Raji (cell line): Measurements from ENCODE around the gene SBF1.

ENCODE experiments used
- POLR2A ChIP-seq: IDR thresholded peaks from 2 replicates; pipeline ENCODE4 v1.6.1; 2011; ENCODE audit warnings: low read depth, low read length, control low read depth; ENCODE audit not compliant: insufficient read depth

The SBF1 gene

DNA sequence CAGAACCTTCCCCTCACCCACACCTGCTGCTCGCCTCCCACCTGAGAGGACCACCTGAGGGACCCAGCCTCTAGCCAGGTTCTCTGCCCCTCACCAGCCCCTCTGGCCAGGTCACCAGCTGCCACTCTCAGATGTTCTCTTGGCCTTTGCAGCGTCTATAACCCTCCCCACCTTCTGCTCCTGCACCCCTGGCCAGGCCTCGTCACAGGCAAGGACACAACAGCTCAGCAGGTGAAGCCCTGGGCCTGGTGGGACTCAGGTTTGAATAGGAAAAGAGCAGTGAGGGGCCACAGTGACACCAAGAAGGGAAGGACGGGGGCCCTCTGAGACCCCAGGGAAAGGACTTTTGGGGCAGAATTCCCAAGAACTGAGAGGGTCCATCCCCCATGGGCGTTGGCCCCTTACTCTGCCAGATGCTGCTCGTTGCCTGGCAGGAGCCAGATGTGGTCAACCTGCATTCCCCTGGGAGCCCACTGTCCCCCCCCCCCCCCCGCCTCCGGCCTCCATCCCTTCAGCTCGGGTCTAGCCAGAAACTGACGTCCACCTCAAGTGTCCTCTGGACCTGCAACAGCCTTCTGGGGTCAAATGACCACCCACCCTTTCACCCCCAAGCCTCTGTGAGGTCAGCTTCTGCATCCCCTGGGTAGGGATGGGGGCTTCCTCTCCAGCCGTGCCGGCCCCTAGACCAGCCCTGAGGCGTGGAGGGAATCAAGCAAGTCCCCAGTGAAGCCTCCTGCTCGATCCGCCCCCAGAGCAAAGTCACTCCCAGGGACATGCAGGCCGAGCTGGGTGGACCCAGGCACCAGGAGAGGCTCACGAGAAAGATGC is 28.7 kb downstream of the SBF1 start:
- TF ChIP-seq POLR2A, result no peak

DNA sequence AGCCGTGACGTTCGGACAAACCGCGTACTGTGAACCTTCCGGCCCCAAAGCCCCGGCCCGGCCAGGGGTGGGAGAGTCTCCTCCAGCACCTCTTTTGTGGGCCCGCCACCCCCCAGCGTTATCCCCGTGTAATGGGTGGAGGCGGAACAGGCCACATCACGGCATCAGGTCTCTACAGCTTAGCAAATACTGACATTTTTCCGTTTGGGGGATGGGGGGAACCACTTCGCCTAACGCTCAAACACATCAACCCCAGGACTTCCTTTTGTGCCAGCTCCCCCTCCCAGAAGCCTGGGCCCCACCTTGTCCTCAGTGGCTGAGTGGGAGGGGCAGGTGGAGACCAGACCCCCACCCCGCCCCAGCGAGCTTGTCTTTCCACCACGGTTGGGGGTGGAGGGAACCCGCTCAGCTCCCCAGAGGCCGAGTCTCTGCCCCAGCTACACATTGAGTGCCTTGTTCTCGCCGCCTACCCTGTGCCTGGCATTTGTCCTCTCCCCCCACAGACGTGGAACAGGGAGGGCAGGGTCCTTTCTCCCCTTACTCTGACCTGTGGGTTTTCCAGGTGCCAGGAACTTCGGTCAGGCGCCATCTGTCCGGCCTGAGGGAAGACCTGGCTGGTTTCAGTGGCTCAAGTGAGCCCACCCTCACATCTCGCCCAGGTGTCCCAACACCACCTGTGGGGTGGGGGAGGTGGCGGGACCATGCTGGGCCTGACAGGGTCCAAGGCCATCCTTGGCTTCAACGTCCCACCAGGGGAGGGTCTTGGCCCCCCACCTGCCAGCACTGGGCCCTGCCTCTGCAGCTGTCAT is 29.6 kb downstream of the SBF1 start:
- TF ChIP-seq POLR2A, result no peak

DNA sequence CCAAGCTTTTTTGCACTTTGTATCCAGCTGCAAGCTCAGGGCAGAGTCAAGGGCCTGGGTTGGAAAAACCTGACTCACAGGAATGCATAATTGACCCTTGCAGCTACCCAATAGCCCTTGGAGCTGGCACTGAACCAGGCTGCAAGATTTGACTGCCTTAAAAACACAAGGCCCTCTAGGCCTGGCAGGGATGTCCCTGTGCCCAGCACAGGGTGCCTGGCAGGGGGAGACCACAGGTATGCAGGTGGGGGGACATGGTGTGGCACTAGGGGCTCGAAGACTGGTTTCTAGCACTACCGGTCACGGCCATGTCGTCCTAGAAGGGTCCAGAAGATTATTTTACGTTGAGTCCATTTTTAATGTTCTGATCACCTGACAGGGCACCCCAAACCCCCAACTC is 30.2 kb downstream of the SBF1 start:
- TF ChIP-seq POLR2A, result no peak

DNA sequence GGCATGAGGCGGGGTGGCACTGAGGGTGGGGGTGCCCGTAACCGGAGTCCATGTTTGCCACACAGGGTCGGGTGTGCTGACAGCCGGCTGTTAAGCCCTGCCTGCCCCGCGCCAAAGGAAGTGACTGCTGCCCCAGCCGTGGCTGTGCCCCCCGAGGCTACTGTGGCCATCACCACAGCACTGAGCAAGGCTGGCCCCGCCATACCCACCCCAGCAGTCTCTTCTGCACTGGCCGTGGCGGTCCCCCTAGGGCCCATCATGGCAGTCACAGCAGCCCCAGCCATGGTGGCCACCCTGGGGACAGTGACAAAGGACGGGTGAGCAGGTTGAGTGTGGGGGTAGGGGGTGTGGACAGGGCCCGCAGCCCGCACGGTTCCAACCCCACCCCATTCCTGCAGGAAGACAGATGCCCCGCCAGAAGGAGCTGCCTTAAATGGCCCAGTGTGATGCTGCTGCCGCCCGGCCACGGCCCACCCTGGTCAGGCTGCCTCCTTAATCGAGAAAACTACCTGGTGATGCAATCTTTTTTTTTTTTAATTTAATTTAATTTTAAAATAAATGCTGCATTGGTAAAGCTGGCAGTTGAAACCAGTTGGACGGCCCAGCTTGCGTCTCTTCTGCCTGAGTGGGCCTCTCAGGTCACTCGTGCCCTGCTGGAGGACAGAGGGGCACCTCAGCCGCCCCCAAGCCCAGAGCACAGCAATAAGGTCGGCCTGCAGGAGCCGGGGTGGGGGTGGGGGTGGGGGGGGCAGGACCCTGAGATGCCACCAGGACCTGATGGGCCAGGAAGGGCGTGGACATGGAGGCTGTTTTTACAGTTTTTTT is 30.8 kb downstream of the SBF1 start:
- TF ChIP-seq POLR2A, result no peak

DNA sequence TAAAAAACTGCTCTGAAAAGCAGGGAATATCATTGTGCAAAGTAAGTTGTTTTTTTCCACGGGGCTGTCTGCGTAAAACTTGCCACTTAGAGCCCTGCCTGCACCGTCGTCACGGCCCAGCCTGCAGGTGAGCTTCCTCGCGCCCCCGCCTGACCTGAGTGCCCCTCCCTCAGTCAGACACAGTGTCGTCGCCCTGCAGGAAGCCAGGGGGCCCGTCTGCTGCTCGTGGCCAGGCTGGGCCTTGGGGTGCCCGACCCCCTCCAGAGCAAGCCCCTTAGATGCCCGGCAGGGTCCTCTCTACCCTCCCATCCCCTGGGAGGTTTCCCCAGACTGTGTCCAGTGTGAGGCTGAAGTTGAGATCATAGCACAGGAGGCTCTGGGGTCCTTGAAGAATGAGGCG is 31.6 kb downstream of the SBF1 start:
- TF ChIP-seq POLR2A, result no peak

DNA sequence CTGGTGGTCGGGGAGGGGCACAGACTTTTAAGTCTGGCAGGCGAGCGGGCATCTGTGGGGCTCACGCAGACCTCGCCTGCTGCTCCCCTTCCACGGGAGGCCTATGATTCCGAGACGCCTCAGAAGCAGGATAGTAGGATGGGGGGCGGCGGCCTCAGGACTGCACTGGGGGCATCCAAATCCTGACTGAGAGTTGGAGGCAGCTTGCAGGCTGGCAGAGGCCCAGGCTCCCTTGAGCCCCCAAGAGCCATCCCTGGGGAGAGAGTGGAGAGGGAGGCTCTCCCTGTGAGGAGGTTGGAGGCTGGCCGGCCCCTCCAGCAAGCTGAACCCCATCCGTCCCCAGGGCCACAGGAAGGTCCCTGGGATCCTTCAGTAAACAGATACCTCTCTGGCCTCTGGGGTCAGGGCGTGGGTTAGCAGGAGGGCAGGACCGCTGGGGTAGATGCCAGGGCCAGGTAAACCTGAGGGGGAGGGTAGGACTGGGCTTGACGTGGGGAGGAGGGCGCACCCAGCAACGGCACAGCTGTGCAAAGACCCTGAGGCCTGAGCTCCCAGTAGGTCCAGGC is 33.3 kb downstream of the SBF1 start:
- no peak for TF ChIP-seq POLR2A

DNA sequence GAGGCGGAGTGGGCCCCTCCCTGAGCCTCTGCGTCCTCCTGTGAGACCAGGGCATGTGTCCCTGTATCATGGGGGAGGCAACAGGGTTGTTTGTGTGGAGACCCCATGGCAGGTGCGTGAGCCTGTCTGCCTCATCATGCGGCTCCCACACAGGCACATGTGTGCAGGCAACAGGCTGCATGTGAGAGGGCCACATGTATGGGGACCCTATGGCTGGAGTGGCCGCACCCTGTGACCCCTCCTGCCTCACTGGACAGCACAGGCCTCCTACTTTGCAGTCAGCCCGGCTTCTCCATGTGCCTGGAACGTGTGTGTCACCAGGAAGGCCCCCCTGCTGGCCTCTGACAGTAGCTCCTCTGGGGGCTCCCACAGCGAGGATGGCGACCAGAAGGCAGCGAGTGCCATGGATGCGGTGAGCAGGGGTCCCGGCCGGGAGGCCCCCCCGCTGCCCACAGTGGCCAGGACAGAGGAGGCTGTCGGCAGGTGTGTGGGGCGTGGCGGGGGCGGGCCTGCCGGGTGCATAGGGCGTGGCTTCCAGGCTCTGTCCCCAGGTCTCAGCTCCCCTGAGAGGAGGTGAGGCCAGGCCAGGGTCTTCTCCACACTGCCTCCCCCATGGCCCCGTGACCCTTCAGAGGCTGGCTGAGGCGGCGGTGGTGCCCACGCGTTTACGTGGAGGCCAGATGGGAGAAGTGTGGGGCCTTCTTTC is 34.1 kb downstream of the SBF1 start:
- TF ChIP-seq POLR2A, result no peak

DNA sequence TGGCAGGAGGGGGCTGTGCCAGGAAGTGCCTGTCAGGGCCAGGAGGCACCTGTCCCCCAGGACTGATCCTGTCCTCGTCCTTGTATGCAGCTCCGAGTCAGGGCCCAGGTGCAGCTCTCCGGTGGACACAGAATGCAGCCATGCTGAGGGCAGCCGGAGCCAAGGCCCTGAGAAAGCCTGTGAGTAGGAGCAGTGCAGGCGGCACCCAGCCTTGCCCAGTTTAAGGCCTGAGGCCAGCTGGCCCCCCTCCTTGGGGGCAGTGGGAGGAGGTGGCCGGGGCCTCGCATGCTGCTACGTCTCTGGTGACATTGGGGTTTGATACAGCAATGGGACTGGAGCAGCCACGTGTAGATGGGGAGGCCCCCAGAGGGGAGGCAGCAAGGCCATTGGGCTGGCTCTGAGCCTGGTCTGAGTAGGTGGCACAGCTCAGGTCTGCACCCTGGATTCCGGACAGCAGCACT is 34.9 kb downstream of the SBF1 start:
- no peak for TF ChIP-seq POLR2A

DNA sequence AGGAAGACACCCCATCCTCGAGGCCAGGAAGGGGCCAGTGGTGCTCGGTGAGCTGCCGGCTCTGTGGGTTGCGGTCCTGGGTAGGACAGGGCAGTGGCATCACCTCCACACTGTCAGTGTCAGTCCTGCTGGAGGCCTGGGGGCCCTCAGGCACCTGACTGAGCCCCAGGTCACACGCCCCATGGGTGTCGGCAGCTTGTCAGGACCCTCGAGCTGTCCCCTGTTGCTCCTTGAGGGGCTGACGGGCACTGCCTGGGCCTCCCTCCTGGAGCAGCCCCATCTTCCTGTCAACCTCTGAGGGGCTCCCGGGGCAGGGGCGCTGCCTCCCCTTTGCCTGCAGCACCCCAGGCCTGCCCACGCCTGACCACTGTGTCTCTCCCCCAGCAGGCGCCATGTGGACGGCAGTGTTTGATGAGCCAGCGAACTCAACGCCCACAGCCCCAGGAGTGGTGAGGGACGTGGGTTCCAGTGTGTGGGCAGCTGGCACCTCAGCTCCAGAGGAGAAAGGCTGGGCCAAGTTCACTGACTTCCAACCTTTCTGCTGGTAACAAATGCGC is 35.4 kb downstream of the SBF1 start:
- TF ChIP-seq POLR2A, result no peak

DNA sequence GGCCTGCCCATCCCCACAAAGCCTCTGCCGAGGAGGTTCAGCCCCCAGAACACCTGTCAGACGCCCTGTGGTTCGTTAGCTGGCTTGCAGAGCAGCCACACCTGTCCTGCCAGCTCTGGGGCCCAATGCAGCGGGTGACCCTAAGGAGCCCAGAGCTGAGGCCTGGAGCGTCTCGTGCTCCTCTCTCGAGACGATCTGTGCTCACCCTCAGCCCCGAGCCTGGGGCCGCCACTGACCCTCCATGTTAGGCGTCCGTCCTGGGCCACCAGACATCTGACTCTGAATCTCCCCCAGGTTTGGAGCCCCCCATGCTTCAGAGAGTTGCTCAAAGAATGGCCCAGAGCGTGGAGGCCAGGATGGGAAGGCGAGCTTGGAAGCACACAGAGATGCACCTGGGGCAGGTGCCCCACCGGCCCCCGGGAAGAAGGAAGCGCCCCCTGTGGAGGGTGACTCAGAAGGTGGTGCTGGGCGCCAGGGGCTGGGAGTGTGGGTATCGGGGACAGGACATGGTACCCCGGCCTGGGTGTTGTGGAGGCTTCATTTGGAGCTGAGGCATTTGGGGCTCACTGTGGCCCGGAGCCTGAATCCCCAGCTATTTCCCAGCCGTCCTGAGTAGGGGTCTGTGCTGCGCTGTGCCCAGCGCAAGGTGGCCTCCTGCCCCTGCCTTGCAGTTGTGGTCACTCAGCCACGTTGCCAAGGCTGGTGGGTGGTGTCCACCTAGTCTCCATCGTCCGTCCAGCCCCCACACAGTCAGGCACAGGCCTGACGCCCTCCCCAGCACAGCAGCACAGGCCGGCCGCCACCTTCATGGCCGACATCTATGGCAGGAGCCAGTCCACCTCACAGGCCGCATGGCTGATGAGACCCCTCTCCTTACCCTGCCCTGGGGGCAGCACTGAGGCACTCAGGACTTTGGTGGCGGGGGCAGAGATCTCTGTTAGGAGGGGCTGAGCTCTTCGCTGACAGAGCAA is 36.2 kb downstream of the SBF1 start:
- no peak for TF ChIP-seq POLR2A

DNA sequence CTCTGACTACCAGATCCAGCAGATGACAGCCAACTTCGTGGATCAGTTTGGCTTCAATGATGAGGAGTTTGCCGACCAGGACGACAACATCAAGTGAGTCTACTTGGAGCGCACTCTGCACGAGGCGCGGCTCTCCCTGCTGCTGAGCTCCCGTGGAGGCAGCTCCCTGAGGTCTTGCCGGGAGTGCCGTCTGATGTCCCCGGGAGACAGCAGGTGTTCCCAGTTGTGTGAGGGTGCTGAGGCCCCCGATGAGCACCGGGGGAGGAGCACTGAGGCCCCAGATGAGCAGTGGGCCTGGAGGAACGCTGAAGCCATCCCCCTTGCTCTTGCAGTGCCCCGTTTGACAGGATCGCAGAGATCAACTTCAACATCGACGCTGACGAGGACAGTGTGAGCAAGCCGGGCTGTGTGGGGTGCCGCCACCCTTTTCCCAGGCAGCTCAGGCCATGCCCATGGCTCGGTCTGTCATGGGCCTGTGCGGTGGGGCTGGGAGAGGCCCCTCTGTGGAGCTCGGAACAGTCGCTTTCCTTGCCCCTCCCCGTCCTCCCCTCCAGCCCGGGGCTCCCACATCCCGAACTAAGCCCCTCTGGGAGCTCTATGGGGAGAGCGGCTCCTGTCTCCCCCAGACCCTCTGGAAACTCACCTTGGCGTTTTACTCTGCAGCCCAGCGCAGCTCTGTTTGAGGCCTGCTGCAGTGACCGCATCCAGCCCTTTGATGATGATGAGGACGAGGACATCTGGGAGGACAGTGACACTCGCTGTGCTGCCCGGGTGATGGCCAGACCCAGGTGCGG is 37.1 kb downstream of the SBF1 start:
- TF ChIP-seq POLR2A, result no peak

DNA sequence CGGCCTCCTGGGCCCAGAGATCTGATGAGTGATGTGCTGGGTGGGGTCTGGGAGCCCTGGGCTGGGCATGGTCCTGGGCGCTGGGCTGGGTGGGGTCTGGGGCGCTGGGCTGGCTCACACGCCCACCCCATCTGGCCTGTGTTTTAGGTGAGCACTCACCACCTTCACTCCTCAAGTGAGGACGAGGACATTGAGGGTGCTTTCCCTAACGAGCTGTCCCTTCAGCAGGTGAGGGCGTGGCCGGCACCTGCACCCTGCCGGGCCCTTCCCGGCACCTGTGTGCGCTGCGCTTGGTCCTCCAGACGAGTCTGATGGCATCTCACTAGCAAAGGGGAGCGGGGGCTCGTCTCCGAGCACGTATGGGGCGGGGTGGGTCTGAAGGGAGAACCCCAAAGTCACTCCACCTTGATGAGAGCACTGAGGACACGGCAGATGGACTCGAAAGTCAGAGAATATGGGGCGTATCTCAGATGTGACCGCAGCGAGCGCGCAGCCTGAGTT is 37.9 kb downstream of the SBF1 start:
- no peak for TF ChIP-seq POLR2A
